GM12873 (cell line): Measurements from ENCODE around the gene TNKS1BP1.

Source experiments
- CTCF ChIP-seq: IDR thresholded peaks from 2 replicates; pipeline ENCODE4 v1.5.1; 2012; ENCODE audit warnings: low read depth, mild to moderate bottlenecking, moderate library complexity, low read length, control low read depth; ENCODE audit not compliant: insufficient read depth; ENCODE audit errors: missing control alignments

Gene TNKS1BP1

GRCh38 chr11:57313071-57313787 lies 11.5 kb downstream of the TNKS1BP1 start:
- no peak for TF ChIP-seq CTCF

GRCh38 chr11:57312511-57313021 lies 12.2 kb downstream of the TNKS1BP1 start:
- TF ChIP-seq CTCF = no peak

DNA sequence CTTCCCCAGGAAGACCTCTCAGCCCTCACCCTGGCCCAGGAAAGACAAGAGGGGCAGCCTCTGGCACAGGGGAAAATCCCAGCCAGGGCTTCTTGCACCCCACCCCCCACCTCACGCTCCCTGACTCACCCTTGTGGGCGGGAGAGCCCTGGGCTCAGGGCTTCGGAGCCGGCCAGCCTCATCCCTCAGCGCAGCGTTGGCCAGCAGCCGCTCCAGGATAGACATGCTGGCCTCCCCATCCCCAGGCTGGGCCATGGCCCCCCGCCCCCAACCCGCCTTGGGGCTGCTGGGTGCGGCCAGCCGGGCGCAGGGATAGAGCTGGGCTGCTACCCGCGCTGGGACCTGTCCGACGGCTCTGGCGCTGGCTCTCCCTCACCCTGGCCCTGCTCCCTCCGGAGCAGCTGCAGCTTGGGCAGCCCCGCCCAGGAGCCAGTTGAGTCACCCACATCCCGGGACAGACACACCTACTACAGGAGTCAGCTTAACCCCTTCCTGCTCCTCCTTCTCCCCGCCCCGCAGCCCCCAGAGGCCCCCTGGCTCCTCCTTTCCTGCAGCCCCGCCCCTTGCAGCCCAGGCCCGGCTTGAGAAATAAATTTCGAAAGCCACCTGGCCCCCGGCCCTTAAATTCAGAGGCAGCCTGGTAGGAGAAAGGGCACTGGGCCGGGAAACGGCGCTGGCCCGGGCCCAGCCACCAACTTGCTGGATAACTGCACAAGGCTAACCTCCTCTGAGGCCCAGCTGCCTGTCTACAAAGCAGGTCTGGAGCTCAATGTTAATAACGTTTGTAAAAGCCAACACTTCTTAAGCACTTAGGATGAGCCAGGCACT lies 13.4 kb downstream of the TNKS1BP1 start:
- no peak for TF ChIP-seq CTCF

DNA sequence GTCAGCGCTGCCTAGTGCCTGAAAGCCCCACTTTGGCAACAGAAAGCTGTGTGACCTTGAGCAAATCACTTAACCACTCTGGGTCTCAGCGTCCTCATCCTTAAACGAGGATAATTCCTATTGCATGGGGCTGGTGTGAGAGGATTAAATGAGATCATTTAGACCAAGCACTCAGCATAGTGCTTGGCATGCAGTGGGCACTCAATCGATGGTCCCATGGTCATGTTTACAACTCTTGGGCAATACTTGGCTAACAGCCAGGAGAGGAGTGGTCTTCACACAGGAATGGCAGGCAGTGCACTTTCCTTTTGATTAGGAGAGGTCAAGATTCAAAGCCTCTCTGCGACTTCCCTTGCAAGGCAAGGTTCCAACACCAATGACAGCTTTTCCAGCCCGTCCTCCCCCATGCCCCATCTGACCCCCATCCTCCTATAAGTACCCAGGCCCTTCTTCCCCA lies 14.1 kb downstream of the TNKS1BP1 start:
- TF ChIP-seq CTCF = no peak

- TF ChIP-seq CTCF = no peak
Observed at GRCh38 chr11:57310091-57310490, 14.7 kb downstream of the TNKS1BP1 start.

- no peak for TF ChIP-seq CTCF
Observed at GRCh38 chr11:57309106-57310059, 15.4 kb downstream of the TNKS1BP1 start.
